A673 (cell line): Measurements from ENCODE around the gene TEX19. TPM values are rescaled to one million over a fixed set of nuclear protein-coding genes. Genes with fewer than 3 reads are reported as not detected.
A peak's percentile ranks its signal among the peaks of the same experiment; 100 is the strongest.

Source experiments
- BruUV-seq: library from RNA; stranded (reverse); fragments of 400-500 nt; replicated peaks from 2 replicates; lab custom pipeline; 2021; lab: Mats Ljungman, UMichigan
- CTCF ChIA-PET: fragments of 300-600 bp; sonication (Branson Sonifier 250); formaldehyde crosslinking; loops from one replicate; lab custom pipeline; 2022; ENCODE audit warnings: antibody characterized with exemption; lab: Charles Lee
- POLR2A ChIA-PET: fragments of 300-600 bp; sonication (Branson Sonifier 250); formaldehyde crosslinking; loops from one replicate; lab custom pipeline; 2022; ENCODE audit warnings: antibody characterized with exemption; ENCODE audit not compliant: low non-redundant PET; lab: Charles Lee
- DNase-seq: peaks from one replicate; pipeline ENCODE4 v3.0.0-alpha.2; 2015; ENCODE audit warnings: low spot score
- H3K27ac ChIP-seq: fragments of 200-600 bp; sonication (generic); 2 replicates; pipeline ENCODE4 v1.5.1; 2016; ENCODE audit warnings: mixed run types, low read depth, mild to moderate bottlenecking, mixed read lengths, antibody characterized with exemption, low read length; ENCODE audit not compliant: poor library complexity, severe bottlenecking
- H3K27me3 ChIP-seq: fragments of 200-600 bp; sonication (generic); replicated peaks from 2 replicates; pipeline ENCODE4 v1.6.1; 2017; ENCODE audit warnings: mixed run types, low read depth, mild to moderate bottlenecking, mixed read lengths, antibody characterized with exemption, low read length; ENCODE audit not compliant: insufficient read depth, poor library complexity
- H3K36me3 ChIP-seq: fragments of 200-600 bp; sonication (generic); 2 replicates; pipeline ENCODE4 v1.6.1; 2016; ENCODE audit warnings: mixed run types, mild to moderate bottlenecking, mixed read lengths, antibody characterized with exemption, low read length; ENCODE audit not compliant: insufficient read depth, poor library complexity, severe bottlenecking
- H3K4me1 ChIP-seq: fragments of 200-600 bp; sonication (generic); 2 replicates; pipeline ENCODE4 v1.6.1; 2017; ENCODE audit warnings: mixed run types, mild to moderate bottlenecking, mixed read lengths, antibody characterized with exemption, low read length; ENCODE audit not compliant: insufficient read depth, poor library complexity, severe bottlenecking
- H3K4me3 ChIP-seq: fragments of 200-600 bp; sonication (generic); 2 replicates; pipeline ENCODE4 v1.5.1; 2016; ENCODE audit warnings: low read depth, mixed run types, mild to moderate bottlenecking, mixed read lengths, low read length; ENCODE audit not compliant: poor library complexity, severe bottlenecking
- H3K9me3 ChIP-seq: fragments of 200-600 bp; sonication (generic); 2 replicates; pipeline ENCODE4 v1.6.1; 2016; ENCODE audit warnings: mixed run types, low read depth, mild to moderate bottlenecking, mixed read lengths, antibody characterized with exemption, low read length; ENCODE audit not compliant: poor library complexity, severe bottlenecking
- EZH2 ChIP-seq: fragments of 200-600 bp; sonication (generic); IDR thresholded peaks from 2 replicates; pipeline ENCODE4 v1.6.1; 2017; ENCODE audit warnings: borderline replicate concordance, low read depth, mild to moderate bottlenecking, mixed read lengths, antibody characterized with exemption, low read length; ENCODE audit not compliant: poor library complexity, severe bottlenecking
- intact Hi-C: fragments of 100-400 bp; cut with micrococcal nuclease; formaldehyde crosslinking; loops from one replicate; pipeline ENCODE4 v1.10.0; 2022; ENCODE audit not compliant: unreplicated experiment
- total RNA-seq: library from RNA; stranded (reverse); gene quantifications from 2 replicates; pipeline ENCODE4 v1.2.3, GENCODE V29; 2021
- TF ChIP-seq, protein P1 (sequence below): fragments of 300-800, 200-600 bp; sonication (generic); conservative IDR thresholded peaks from 2 replicates; pipeline ENCODE4 v1.5.1; 2017; ENCODE audit warnings: low read depth, mild to moderate bottlenecking, antibody characterized with exemption, low read length, moderate library complexity, mixed read lengths

The TEX19 gene
- total RNA-seq, 1 experiment from 2014 or later = 0.39 TPM

DNA sequence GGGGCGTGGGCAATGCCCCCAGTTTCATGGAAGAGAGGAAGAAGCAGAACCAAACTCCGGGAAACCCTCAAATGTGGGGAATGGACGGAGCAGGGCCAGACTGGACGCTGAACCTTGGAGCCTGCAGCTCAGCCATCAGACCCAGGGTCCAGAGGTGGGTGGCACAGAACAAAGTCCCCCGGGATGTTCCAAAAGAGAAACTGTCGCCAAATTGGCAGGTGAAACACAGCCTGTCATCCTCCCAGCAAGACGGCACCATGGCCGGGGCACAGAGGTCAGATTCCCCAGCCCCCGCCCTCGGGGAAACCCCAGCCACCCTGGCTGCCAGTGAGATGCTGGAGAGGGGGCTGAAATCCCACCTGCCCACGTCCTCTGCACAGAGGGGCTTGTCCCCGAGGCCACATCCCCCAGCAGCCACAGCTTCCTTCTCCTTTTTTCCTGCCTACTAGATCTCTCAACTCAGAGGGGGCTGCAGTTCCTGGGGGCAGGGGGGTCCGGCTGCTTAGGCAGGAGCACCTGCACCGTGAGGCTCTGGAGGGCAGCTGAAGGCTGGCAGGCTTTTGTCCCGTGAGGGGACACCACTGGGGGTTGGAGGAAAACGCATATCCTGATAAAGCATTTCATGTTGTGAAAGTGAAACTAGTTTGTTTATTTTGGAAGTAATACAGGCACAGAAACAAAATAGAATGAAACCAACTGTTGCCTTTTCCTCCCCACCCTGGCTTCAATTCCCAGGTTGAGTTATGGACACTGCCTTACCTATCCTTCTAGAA, 24.2 kb upstream of the TEX19 start:
- CTCF ChIA-PET = no interaction called here
- intact Hi-C loops = no loop called here
- no peaks in the 10 kb centered on the region for H3K27me3 ChIP-seq
- no peak for TF ChIP-seq EZH2
- TF ChIP-seq, protein P1, sequence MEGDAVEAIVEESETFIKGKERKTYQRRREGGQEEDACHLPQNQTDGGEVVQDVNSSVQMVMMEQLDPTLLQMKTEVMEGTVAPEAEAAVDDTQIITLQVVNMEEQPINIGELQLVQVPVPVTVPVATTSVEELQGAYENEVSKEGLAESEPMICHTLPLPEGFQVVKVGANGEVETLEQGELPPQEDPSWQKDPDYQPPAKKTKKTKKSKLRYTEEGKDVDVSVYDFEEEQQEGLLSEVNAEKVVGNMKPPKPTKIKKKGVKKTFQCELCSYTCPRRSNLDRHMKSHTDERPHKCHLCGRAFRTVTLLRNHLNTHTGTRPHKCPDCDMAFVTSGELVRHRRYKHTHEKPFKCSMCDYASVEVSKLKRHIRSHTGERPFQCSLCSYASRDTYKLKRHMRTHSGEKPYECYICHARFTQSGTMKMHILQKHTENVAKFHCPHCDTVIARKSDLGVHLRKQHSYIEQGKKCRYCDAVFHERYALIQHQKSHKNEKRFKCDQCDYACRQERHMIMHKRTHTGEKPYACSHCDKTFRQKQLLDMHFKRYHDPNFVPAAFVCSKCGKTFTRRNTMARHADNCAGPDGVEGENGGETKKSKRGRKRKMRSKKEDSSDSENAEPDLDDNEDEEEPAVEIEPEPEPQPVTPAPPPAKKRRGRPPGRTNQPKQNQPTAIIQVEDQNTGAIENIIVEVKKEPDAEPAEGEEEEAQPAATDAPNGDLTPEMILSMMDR = no peak
- peaks cover 51% of the 10 kb centered on the region for H3K4me1 ChIP-seq
- H3K4me3 ChIP-seq = peak overlapping the region; percentile 20
- DNase-seq = no peak
- H3K27ac ChIP-seq = no peak overlapping the region
- no TSS peak for BruUV-seq
- H3K9me3 ChIP-seq = no peaks in the 10 kb centered on the region
- POLR2A ChIA-PET = interaction anchor here (0.6 kb wide), 1 partner anchor 180 kb away, joined by 6 read pairs; no protein-coding TSS in a partner anchor
- no peaks in the 10 kb centered on the region for H3K36me3 ChIP-seq

GRCh38 chr17:82338858-82339633, 20.0 kb upstream of the TEX19 start:
- BruUV-seq = no TSS peak
- ChIA-PET POLR2A (no interaction called here), CTCF (no interaction called here)
- intact Hi-C loops = no loop called here
- Histone ChIP-seq H3K36me3 (no peaks in the 10 kb centered on the region), H3K4me1 (peaks cover 19% of the 10 kb centered on the region), H3K9me3 (no peaks in the 10 kb centered on the region), H3K27ac (no peak overlapping the region), H3K27me3 (no peaks in the 10 kb centered on the region), H3K4me3 (peak overlapping the region; percentile 23)
- TF ChIP-seq EZH2 = no peak
- TF ChIP-seq, protein P1 = no peak
- DNase-seq = peak; percentile 74

- TF ChIP-seq, protein P1 = no peak
- no peak for TF ChIP-seq EZH2
- intact Hi-C loops = no loop called here
- H3K9me3 ChIP-seq = no peaks in the 10 kb centered on the region
- no peak for DNase-seq
- H3K4me1 ChIP-seq = peaks cover 10% of the 10 kb centered on the region
- no peaks in the 10 kb centered on the region for H3K27me3 ChIP-seq
- H3K27ac ChIP-seq = no peak overlapping the region
- ChIA-PET POLR2A (no interaction called here), CTCF (no interaction called here)
- no peaks in the 10 kb centered on the region for H3K36me3 ChIP-seq
- no TSS peak for BruUV-seq
- H3K4me3 ChIP-seq = peak overlapping the region; percentile 23
Measured at GRCh38 chr17:82339634-82340580, 19.1 kb upstream of the TEX19 start.
